ENCODE data around the gene GXYLT2.

Gene GXYLT2

GRCh38 chr3:72950801-72951200 lies 63.0 kb downstream of the GXYLT2 start:
- Histone ChIP-seq H3K23ac (ENCODE audit: low read length in 2 of 2) (no peak overlapping the region), H3K27ac (ENCODE audit: low read length, poor library complexity, severe bottlenecking) (no peak overlapping the region), H3K4ac (ENCODE audit: low read depth in 1 of 2, low read length in 2 of 2) (no peak overlapping the region), H2BK120ac (ENCODE audit: low read depth, low read length) (no peak overlapping the region), H3K4me2 (ENCODE audit: low read length, poor library complexity, severe bottlenecking) (no peak overlapping the region), H3K27me3 (ENCODE audit: control insufficient read depth in 1 of 2, insufficient read depth in 1 of 2, low read length in 2 of 2) (no peaks in the 10 kb centered on the region), H3K4me3 (ENCODE audit: insufficient read depth in 1 of 2, low read depth in 1 of 2, low read length in 2 of 2) (no peak overlapping the region), H3K4me1 (ENCODE audit: control insufficient read depth, insufficient read depth, low read depth, low read length) (no peaks in the 10 kb centered on the region), H4K91ac (ENCODE audit: low read length) (no peak overlapping the region), H4K8ac (ENCODE audit: low read length) (no peak overlapping the region), H3K9ac (ENCODE audit: low read length) (no peak overlapping the region), H2AFZ (ENCODE audit: low read depth, low read length) (no peak overlapping the region), H2BK5ac (ENCODE audit: low read depth, low read length, poor library complexity, severe bottlenecking) (no peak overlapping the region), H3K14ac (ENCODE audit: low read length in 2 of 2) (no peak overlapping the region), H2BK12ac (ENCODE audit: low read length in 2 of 2) (no peak overlapping the region), H3K79me1 (replicated peaks; ENCODE audit: low read length, poor library complexity, severe bottlenecking) (no peaks in the 10 kb centered on the region), H2BK15ac (ENCODE audit: low read depth, poor library complexity, severe bottlenecking) (no peak overlapping the region), H3K9me3 (ENCODE audit: control insufficient read depth, low read length) (no peaks in the 10 kb centered on the region), H3K18ac (ENCODE audit: low read depth in 1 of 2, low read length in 2 of 2) (peak overlapping the region in 1 of 2 experiments; percentile 37), H3K36me3 (ENCODE audit: control insufficient read depth in 1 of 2, insufficient read depth in 2 of 2, low read depth in 1 of 2, low read length in 2 of 2) (no peaks in the 10 kb centered on the region), H2AK5ac (ENCODE audit: low read length, severe bottlenecking) (no peak overlapping the region)
- no peak for DNase-seq
- WGBS: 95% methylated on average over 4 of the region's 4 CpGs

DNA sequence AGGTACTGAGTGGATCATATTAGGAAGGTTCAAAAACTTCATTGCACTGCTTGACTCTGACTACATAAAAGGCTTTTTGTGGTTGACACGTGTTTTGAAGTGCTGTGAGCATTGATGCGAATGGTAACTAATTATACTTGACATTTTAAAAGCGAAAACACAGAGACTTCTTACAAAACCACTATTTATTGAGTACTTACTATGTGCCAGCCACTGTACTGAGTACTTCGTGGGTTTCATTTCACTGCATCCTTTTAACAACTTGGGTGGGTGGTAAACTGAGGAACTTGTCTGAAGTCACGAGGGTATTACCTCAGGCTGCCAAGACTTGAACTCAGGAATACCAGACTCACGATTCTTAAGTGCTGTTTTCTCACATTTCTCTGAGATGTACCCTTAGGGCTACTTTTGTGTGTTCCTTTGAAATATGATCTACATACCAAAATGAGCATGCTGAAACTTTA lies 63.4 kb downstream of the GXYLT2 start:
- Histone ChIP-seq H3K79me1 (replicated peaks; ENCODE audit: low read length, poor library complexity, severe bottlenecking) (no peaks in the 10 kb centered on the region), H3K4me1 (ENCODE audit: control insufficient read depth, insufficient read depth, low read depth, low read length) (no peaks in the 10 kb centered on the region), H2AFZ (ENCODE audit: low read depth, low read length) (no peak overlapping the region), H3K14ac (ENCODE audit: low read length in 2 of 2) (no peak overlapping the region), H2BK15ac (ENCODE audit: low read depth, poor library complexity, severe bottlenecking) (no peak overlapping the region), H3K27ac (ENCODE audit: low read length, poor library complexity, severe bottlenecking) (no peak overlapping the region), H3K9ac (ENCODE audit: low read length) (no peak overlapping the region), H3K4me2 (ENCODE audit: low read length, poor library complexity, severe bottlenecking) (no peak overlapping the region), H2BK12ac (ENCODE audit: low read length in 2 of 2) (no peak overlapping the region), H2BK120ac (ENCODE audit: low read depth, low read length) (no peak overlapping the region), H4K91ac (ENCODE audit: low read length) (no peak overlapping the region), H3K36me3 (ENCODE audit: control insufficient read depth in 1 of 2, insufficient read depth in 2 of 2, low read depth in 1 of 2, low read length in 2 of 2) (no peaks in the 10 kb centered on the region), H2BK5ac (ENCODE audit: low read depth, low read length, poor library complexity, severe bottlenecking) (no peak overlapping the region), H3K4me3 (ENCODE audit: insufficient read depth in 1 of 2, low read depth in 1 of 2, low read length in 2 of 2) (no peak overlapping the region), H3K23ac (ENCODE audit: low read length in 2 of 2) (no peak overlapping the region), H3K9me3 (ENCODE audit: control insufficient read depth, low read length) (no peaks in the 10 kb centered on the region), H2AK5ac (ENCODE audit: low read length, severe bottlenecking) (no peak overlapping the region), H3K18ac (ENCODE audit: low read depth in 1 of 2, low read length in 2 of 2) (no peak overlapping the region), H3K4ac (ENCODE audit: low read depth in 1 of 2, low read length in 2 of 2) (no peak overlapping the region), H4K8ac (ENCODE audit: low read length) (no peak overlapping the region), H3K27me3 (ENCODE audit: control insufficient read depth in 1 of 2, insufficient read depth in 1 of 2, low read length in 2 of 2) (no peaks in the 10 kb centered on the region)
- WGBS: 83% methylated on average over 2 of the region's 6 CpGs
- DNase-seq: no peak

GRCh38 chr3:72953325-72953956 lies 65.6 kb downstream of the GXYLT2 start:
- H3K23ac ChIP-seq (ENCODE audit: low read length in 2 of 2): no peak overlapping the region
- no peaks in the 10 kb centered on the region for H3K79me1 ChIP-seq (replicated peaks; ENCODE audit: low read length, poor library complexity, severe bottlenecking)
- H3K4me1 ChIP-seq (ENCODE audit: control insufficient read depth, insufficient read depth, low read depth, low read length): no peaks in the 10 kb centered on the region
- no peak overlapping the region for H2BK12ac ChIP-seq (ENCODE audit: low read length in 2 of 2)
- no peak overlapping the region for H3K4me3 ChIP-seq (ENCODE audit: insufficient read depth in 1 of 2, low read depth in 1 of 2, low read length in 2 of 2)
- H4K8ac ChIP-seq (ENCODE audit: low read length): no peak overlapping the region
- no peak overlapping the region for H3K9ac ChIP-seq (ENCODE audit: low read length)
- no peaks in the 10 kb centered on the region for H3K9me3 ChIP-seq (ENCODE audit: control insufficient read depth, low read length)
- H3K4ac ChIP-seq (ENCODE audit: low read depth in 1 of 2, low read length in 2 of 2): no peak overlapping the region
- DNase-seq: peak; percentile 47
- no peak overlapping the region for H3K18ac ChIP-seq (ENCODE audit: low read depth in 1 of 2, low read length in 2 of 2)
- H3K4me2 ChIP-seq (ENCODE audit: low read length, poor library complexity, severe bottlenecking): no peak overlapping the region
- H2BK15ac ChIP-seq (ENCODE audit: low read depth, poor library complexity, severe bottlenecking): no peak overlapping the region
- WGBS: 72% methylated on average over 6 of the region's 7 CpGs
- H3K27ac ChIP-seq (ENCODE audit: low read length, poor library complexity, severe bottlenecking): no peak overlapping the region
- no peak overlapping the region for H2BK5ac ChIP-seq (ENCODE audit: low read depth, low read length, poor library complexity, severe bottlenecking)
- no peaks in the 10 kb centered on the region for H3K36me3 ChIP-seq (ENCODE audit: control insufficient read depth in 1 of 2, insufficient read depth in 2 of 2, low read depth in 1 of 2, low read length in 2 of 2)
- H3K27me3 ChIP-seq (ENCODE audit: control insufficient read depth in 1 of 2, insufficient read depth in 1 of 2, low read length in 2 of 2): no peaks in the 10 kb centered on the region
- H2AFZ ChIP-seq (ENCODE audit: low read depth, low read length): no peak overlapping the region
- no peak overlapping the region for H3K14ac ChIP-seq (ENCODE audit: low read length in 2 of 2)
- H4K91ac ChIP-seq (ENCODE audit: low read length): no peak overlapping the region
- no peak overlapping the region for H2AK5ac ChIP-seq (ENCODE audit: low read length, severe bottlenecking)
- H2BK120ac ChIP-seq (ENCODE audit: low read depth, low read length): no peak overlapping the region

- 94% methylated on average over 7 of the region's 8 CpGs for WGBS
These were observed 69.5 kb downstream of the GXYLT2 start for GRCh38 chr3:72957297-72957696.

More at GRCh38 chr3:72957297-72957696, 69.5 kb downstream of the GXYLT2 start:
- no peak overlapping the region for H3K23ac ChIP-seq (ENCODE audit: low read length in 2 of 2)
- H4K8ac ChIP-seq (ENCODE audit: low read length): no peak overlapping the region
- DNase-seq: no peak
- H2BK15ac ChIP-seq (ENCODE audit: low read depth, poor library complexity, severe bottlenecking): no peak overlapping the region
- H3K79me1 ChIP-seq (replicated peaks; ENCODE audit: low read length, poor library complexity, severe bottlenecking): no peaks in the 10 kb centered on the region
- no peak overlapping the region for H2AK5ac ChIP-seq (ENCODE audit: low read length, severe bottlenecking)
- H3K4me2 ChIP-seq (ENCODE audit: low read length, poor library complexity, severe bottlenecking): no peak overlapping the region
- H3K4ac ChIP-seq (ENCODE audit: low read depth in 1 of 2, low read length in 2 of 2): no peak overlapping the region
- H2BK120ac ChIP-seq (ENCODE audit: low read depth, low read length): no peak overlapping the region
- no peak overlapping the region for H2BK12ac ChIP-seq (ENCODE audit: low read length in 2 of 2)
- no peak overlapping the region for H3K18ac ChIP-seq (ENCODE audit: low read depth in 1 of 2, low read length in 2 of 2)
- no peaks in the 10 kb centered on the region for H3K4me1 ChIP-seq (ENCODE audit: control insufficient read depth, insufficient read depth, low read depth, low read length)
- H2AFZ ChIP-seq (ENCODE audit: low read depth, low read length): no peak overlapping the region
- no peaks in the 10 kb centered on the region for H3K27me3 ChIP-seq (ENCODE audit: control insufficient read depth in 1 of 2, insufficient read depth in 1 of 2, low read length in 2 of 2)
- no peak overlapping the region for H3K14ac ChIP-seq (ENCODE audit: low read length in 2 of 2)
- no peak overlapping the region for H3K27ac ChIP-seq (ENCODE audit: low read length, poor library complexity, severe bottlenecking)
- H3K4me3 ChIP-seq (ENCODE audit: insufficient read depth in 1 of 2, low read depth in 1 of 2, low read length in 2 of 2): no peak overlapping the region
- H3K9me3 ChIP-seq (ENCODE audit: control insufficient read depth, low read length): no peaks in the 10 kb centered on the region
- H3K9ac ChIP-seq (ENCODE audit: low read length): no peak overlapping the region
- H4K91ac ChIP-seq (ENCODE audit: low read length): no peak overlapping the region
- H2BK5ac ChIP-seq (ENCODE audit: low read depth, low read length, poor library complexity, severe bottlenecking): no peak overlapping the region
- peaks cover 3 to 5% of the 10 kb centered on the region in 2 experiments for H3K36me3 ChIP-seq (ENCODE audit: control insufficient read depth in 1 of 2, insufficient read depth in 2 of 2, low read depth in 1 of 2, low read length in 2 of 2)
